IPS DF 6.9 (cell line): Measurements from ENCODE around the gene BLZF1.

Experiments used
- DNase-seq: peaks from one replicate; pipeline ENCODE4 v3.0.0-alpha.2; 2013; ENCODE audit warnings: low read depth, low spot score
- H3K27ac ChIP-seq: one replicate; pipeline ENCODE4 v1.5.1; 2013; ENCODE audit warnings: low read length, control low read depth
- H3K27me3 ChIP-seq: 2 replicates; pipeline ENCODE4 v1.6.1; 2013; ENCODE audit warnings: mild to moderate bottlenecking, low read length; ENCODE audit not compliant: control insufficient read depth, insufficient read depth
- H3K36me3 ChIP-seq: 2 replicates; pipeline ENCODE4 v1.6.1; 2013; ENCODE audit warnings: low read length; ENCODE audit not compliant: control insufficient read depth, insufficient read depth
- H3K4me1 ChIP-seq: 2 replicates; pipeline ENCODE4 v1.6.1; 2013; ENCODE audit warnings: low read length; ENCODE audit not compliant: control insufficient read depth, insufficient read depth
- H3K4me3 ChIP-seq: 2 replicates; pipeline ENCODE4 v1.5.1; 2013; ENCODE audit warnings: mild to moderate bottlenecking, low read length
- H3K9me3 ChIP-seq: 2 replicates; pipeline ENCODE4 v1.6.1; 2013; ENCODE audit warnings: low read length, inconsistent platforms; ENCODE audit not compliant: control insufficient read depth, insufficient read depth
- WGBS: extraction: QIAGEN DNeasy Blood & Tissue Kit; methylation state at CpG from one replicate; pipeline ENCODE4 v1.1.7; 2013; ENCODE audit warnings: mixed read lengths, missing lambda C conversion rate; ENCODE audit not compliant: insufficient read length, insufficient coverage; 5-methylcytosine and 5-hydroxymethylcytosine counted together

The BLZF1 gene

GRCh38 chr1:169360415-169360814, 7.6 kb upstream of the BLZF1 start:
- Histone ChIP-seq H3K4me1 (no peaks in the 10 kb centered on the region), H3K9me3 (no peaks in the 10 kb centered on the region), H3K27ac (no peak overlapping the region), H3K4me3 (no peak overlapping the region), H3K27me3 (no peaks in the 10 kb centered on the region), H3K36me3 (no peaks in the 10 kb centered on the region)
- no peak for DNase-seq
- no CpG with 5 or more reads among the region's 1 CpG for WGBS

GRCh38 chr1:169361281-169361680, 6.7 kb upstream of the BLZF1 start:
- no peak for DNase-seq
- H3K4me1 ChIP-seq: no peaks in the 10 kb centered on the region
- WGBS: no CpG with 5 or more reads among the region's 7 CpGs
- H3K27me3 ChIP-seq: no peaks in the 10 kb centered on the region
- no peaks in the 10 kb centered on the region for H3K36me3 ChIP-seq
- no peaks in the 10 kb centered on the region for H3K9me3 ChIP-seq
- no peak overlapping the region for H3K27ac ChIP-seq
- H3K4me3 ChIP-seq: no peak overlapping the region

DNA sequence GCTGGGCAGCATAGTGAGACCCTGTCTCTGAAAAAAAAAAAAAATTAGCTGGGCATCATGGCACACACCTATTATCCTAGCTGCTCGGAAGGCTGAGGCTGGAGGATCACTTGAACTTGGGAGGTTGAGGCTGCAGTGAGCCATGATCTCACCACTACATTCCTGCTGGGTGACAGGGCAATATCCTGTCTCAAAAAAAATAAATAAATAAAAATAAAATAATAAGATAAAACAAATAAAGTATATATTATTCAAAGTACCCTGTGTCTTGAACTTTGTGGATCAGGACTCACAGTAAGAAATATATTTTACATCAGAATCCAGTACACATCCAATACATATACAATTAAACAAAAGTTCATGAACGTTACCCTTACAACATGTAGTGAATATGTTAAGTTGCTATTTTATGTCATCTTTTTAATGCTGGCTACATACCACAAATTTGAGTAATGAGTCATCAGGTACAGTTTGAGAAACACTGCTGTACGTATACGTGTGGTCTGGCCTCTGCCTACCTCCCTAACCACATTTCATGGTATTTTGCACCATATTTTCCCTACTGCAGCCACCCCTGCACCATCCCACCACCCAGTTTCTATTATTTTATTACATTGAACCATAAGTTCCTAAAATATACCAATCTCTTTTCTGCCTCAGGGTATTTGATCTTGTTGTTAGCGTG, 4.8 kb upstream of the BLZF1 start:
- no CpG with 5 or more reads among the region's 5 CpGs for WGBS
- DNase-seq: no peak
- H3K4me3 ChIP-seq: no peak overlapping the region

DNA sequence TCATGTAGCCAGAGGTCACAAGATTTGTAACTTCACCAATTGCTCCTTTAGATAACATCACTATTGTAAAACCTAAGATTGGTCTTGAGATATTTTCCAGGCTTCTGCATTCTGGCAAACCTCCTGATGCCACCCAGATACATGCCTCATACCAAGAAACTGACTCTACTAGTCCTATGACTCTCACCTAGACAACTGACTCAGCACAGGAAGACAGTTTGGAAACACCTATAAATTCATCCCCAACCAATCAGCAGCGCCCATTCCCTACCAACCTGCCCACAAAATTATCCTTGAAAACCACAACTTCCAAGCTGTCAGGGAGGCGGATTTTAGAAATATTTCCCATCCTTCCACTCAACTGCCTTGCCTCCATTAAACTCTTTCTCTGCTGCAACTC, 3.0 kb upstream of the BLZF1 start:
- H3K27ac ChIP-seq: no peak overlapping the region
- DNase-seq: no peak
- H3K9me3 ChIP-seq: no peaks in the 10 kb centered on the region
- no peak overlapping the region for H3K4me3 ChIP-seq
- no CpG with 5 or more reads among the region's 2 CpGs for WGBS
- no peaks in the 10 kb centered on the region for H3K4me1 ChIP-seq
- H3K27me3 ChIP-seq: no peaks in the 10 kb centered on the region
- no peaks in the 10 kb centered on the region; the same call in 1 of the 2 replicates for H3K36me3 ChIP-seq

More for the DNA sequence above, 4.8 kb upstream of the BLZF1 start:
- H3K27ac ChIP-seq: no peak overlapping the region
- no peaks in the 10 kb centered on the region for H3K27me3 ChIP-seq
- H3K4me1 ChIP-seq: no peaks in the 10 kb centered on the region
- no peaks in the 10 kb centered on the region for H3K9me3 ChIP-seq
- no peaks in the 10 kb centered on the region for H3K36me3 ChIP-seq

GRCh38 chr1:169367096-169367685, 804 bp upstream of the BLZF1 start:
- WGBS: no CpG with 5 or more reads among the region's 15 CpGs
- Histone ChIP-seq H3K4me3 (peak overlapping the region; percentile 76; the same call in 1 of the 2 replicates), H3K4me1 (no peaks in the 10 kb centered on the region), H3K27ac (no peak overlapping the region), H3K9me3 (no peaks in the 10 kb centered on the region), H3K36me3 (no peaks in the 10 kb centered on the region; the same call in 1 of the 2 replicates), H3K27me3 (no peaks in the 10 kb centered on the region)
- DNase-seq: no peak

DNA sequence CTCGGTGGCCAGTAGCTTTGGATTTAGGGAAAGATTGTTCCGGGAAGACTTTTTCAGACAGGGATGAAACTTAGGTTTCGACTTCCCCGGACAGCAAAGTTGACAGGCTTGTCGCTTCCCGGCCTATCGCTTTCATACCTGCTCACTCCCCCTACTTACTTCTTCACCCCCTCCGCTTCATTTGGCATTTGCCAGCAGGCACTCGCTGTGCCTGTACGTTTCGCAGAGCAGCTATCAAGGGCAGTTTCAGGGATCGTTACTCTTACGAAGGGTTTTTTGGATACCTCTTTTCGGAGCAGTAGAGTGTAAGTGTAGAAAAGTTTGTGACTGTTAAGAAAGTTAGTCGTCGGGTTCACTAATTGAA, 393 bp downstream of the BLZF1 start:
- no peaks in the 10 kb centered on the region for H3K9me3 ChIP-seq
- peak overlapping the region; percentile 76; the same call in 1 of the 2 replicates for H3K4me3 ChIP-seq
- no CpG with 5 or more reads among the region's 16 CpGs for WGBS
- no peak overlapping the region for H3K27ac ChIP-seq
- no peaks in the 10 kb centered on the region; the same call in 1 of the 2 replicates for H3K36me3 ChIP-seq
- H3K4me1 ChIP-seq: no peaks in the 10 kb centered on the region
- DNase-seq: no peak
- no peaks in the 10 kb centered on the region for H3K27me3 ChIP-seq

GRCh38 chr1:169371404-169371803, 3.4 kb downstream of the BLZF1 start:
- no CpG with 5 or more reads among the region's 1 CpG for WGBS
- H3K27ac ChIP-seq: no peak overlapping the region
- H3K27me3 ChIP-seq: no peaks in the 10 kb centered on the region
- no peak for DNase-seq
- no peaks in the 10 kb centered on the region for H3K4me1 ChIP-seq
- no peaks in the 10 kb centered on the region for H3K9me3 ChIP-seq
- no peaks in the 10 kb centered on the region; the same call in 1 of the 2 replicates for H3K36me3 ChIP-seq
- H3K4me3 ChIP-seq: no peak overlapping the region

DNA sequence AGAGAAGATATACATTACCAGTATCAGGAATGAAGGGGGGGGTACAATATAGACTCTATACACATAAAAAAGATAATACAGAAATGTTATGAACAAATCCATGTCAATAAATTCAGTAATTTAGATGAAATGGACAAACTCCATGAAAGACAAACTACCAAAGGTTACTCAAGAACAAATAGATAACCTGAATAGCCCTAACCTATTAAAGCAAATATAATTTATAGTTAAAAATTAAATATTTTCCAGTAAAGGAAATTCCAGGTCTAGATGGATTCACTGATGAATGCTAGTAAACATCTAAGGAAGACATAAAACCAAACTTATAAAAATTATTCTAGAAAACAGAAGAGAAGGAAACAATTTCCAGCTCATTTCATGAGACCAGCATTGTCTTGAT, 13.2 kb downstream of the BLZF1 start:
- no peaks in the 10 kb centered on the region for H3K27me3 ChIP-seq
- no peak for DNase-seq
- no peak overlapping the region for H3K4me3 ChIP-seq
- no peaks in the 10 kb centered on the region for H3K4me1 ChIP-seq
- H3K9me3 ChIP-seq: no peaks in the 10 kb centered on the region
- H3K27ac ChIP-seq: no peak overlapping the region
- no peaks in the 10 kb centered on the region; the same call in 1 of the 2 replicates for H3K36me3 ChIP-seq

- H3K27ac ChIP-seq: no peak overlapping the region
- no peaks in the 10 kb centered on the region for H3K4me1 ChIP-seq
- WGBS: no CpG with 5 or more reads among the region's 4 CpGs
- no peaks in the 10 kb centered on the region; the same call in 1 of the 2 replicates for H3K36me3 ChIP-seq
- H3K9me3 ChIP-seq: no peaks in the 10 kb centered on the region
- H3K4me3 ChIP-seq: no peak overlapping the region
- H3K27me3 ChIP-seq: no peaks in the 10 kb centered on the region
- DNase-seq: no peak
Measured at GRCh38 chr1:169383449-169383848, 15.5 kb downstream of the BLZF1 start.

- DNase-seq: no peak
- no peaks in the 10 kb centered on the region; the same call in 1 of the 2 replicates for H3K36me3 ChIP-seq
Measured at GRCh38 chr1:169387399-169387798, 19.4 kb downstream of the BLZF1 start.

GRCh38 chr1:169390303-169390702, 22.3 kb downstream of the BLZF1 start:
- Histone ChIP-seq H3K4me1 (no peaks in the 10 kb centered on the region), H3K4me3 (no peak overlapping the region), H3K9me3 (no peaks in the 10 kb centered on the region), H3K27ac (no peak overlapping the region), H3K36me3 (no peaks in the 10 kb centered on the region), H3K27me3 (no peaks in the 10 kb centered on the region)
- no peak for DNase-seq

More at GRCh38 chr1:169387399-169387798, 19.4 kb downstream of the BLZF1 start:
- Histone ChIP-seq H3K27me3 (no peaks in the 10 kb centered on the region), H3K27ac (no peak overlapping the region), H3K4me1 (no peaks in the 10 kb centered on the region), H3K4me3 (no peak overlapping the region), H3K9me3 (no peaks in the 10 kb centered on the region)
